GDM1 (cell line): ENCODE results near the gene ERC1.
"Not testable (repeated sequence)": the region's sequence is repeated elsewhere in the genome, so short reads cannot be mapped to it uniquely, and the experiment has no call there.

Source experiments
- DNase-seq: peaks from one replicate; lab custom pipeline; 2025; lab: John Stamatoyannopoulos, UW

Gene ERC1

GRCh38 chr12:1185460-1186182, 194.6 kb downstream of the ERC1 start:
- DNase-seq, result no peak

GRCh38 chr12:1186298-1186697, 195.3 kb downstream of the ERC1 start:
- DNase-seq, result no peak

- DNase-seq, result no peak
Observed at GRCh38 chr12:1188016-1188415, 197.0 kb downstream of the ERC1 start.

GRCh38 chr12:1189163-1189562, 198.1 kb downstream of the ERC1 start:
- DNase-seq, result no peak

GRCh38 chr12:1195513-1195912, 204.5 kb downstream of the ERC1 start:
- DNase-seq, result no peak

GRCh38 chr12:1197264-1198018, 206.4 kb downstream of the ERC1 start:
- no peak for DNase-seq

GRCh38 chr12:1198854-1199253, 207.8 kb downstream of the ERC1 start:
- DNase-seq, result not testable (repeated sequence)

GRCh38 chr12:1199700-1200099, 208.7 kb downstream of the ERC1 start:
- no peak for DNase-seq

GRCh38 chr12:1201030-1201429, 210.0 kb downstream of the ERC1 start:
- no peak for DNase-seq

GRCh38 chr12:1201886-1202285, 210.9 kb downstream of the ERC1 start:
- DNase-seq, result no peak

GRCh38 chr12:1203735-1204019, 212.7 kb downstream of the ERC1 start:
- DNase-seq, result no peak

GRCh38 chr12:1204581-1205121, 213.6 kb downstream of the ERC1 start:
- no peak for DNase-seq

GRCh38 chr12:1205512-1206060, 214.6 kb downstream of the ERC1 start:
- no peak for DNase-seq

GRCh38 chr12:1206118-1206734, 215.2 kb downstream of the ERC1 start:
- DNase-seq, result no peak

GRCh38 chr12:1207276-1207675, 216.3 kb downstream of the ERC1 start:
- DNase-seq, result no peak

- not testable (repeated sequence) for DNase-seq
Observed at GRCh38 chr12:1208719-1209118, 217.7 kb downstream of the ERC1 start.

- DNase-seq, result no peak
Observed at GRCh38 chr12:1212526-1212925, 221.5 kb downstream of the ERC1 start.

- no peak for DNase-seq
Observed at GRCh38 chr12:1213205-1213604, 222.2 kb downstream of the ERC1 start.

- no peak for DNase-seq
Observed at GRCh38 chr12:1213618-1214205, 222.7 kb downstream of the ERC1 start.

- no peak for DNase-seq
Observed at GRCh38 chr12:1216560-1216959, 225.5 kb downstream of the ERC1 start.

GRCh38 chr12:1217191-1217949, 226.3 kb downstream of the ERC1 start:
- DNase-seq, result no peak

- DNase-seq, result no peak
Observed at GRCh38 chr12:1218369-1218768, 227.3 kb downstream of the ERC1 start.
